NCI-H524 (cell line): Measurements from ENCODE around the gene C3orf49.

Source experiments
- DNase-seq, 2 experiments: peaks; one replicate each; lab custom pipeline; 2025; lab: John Stamatoyannopoulos, UW

The C3orf49 gene

GRCh38 chr3:63851287-63851686, 32.2 kb downstream of the C3orf49 start:
- DNase-seq: no peak

- DNase-seq: no peak
Observed at GRCh38 chr3:63853106-63853505, 34.0 kb downstream of the C3orf49 start.

GRCh38 chr3:63855333-63855940, 36.3 kb downstream of the C3orf49 start:
- no peak for DNase-seq

- no peak for DNase-seq
Observed at GRCh38 chr3:63857311-63857710, 38.2 kb downstream of the C3orf49 start.

GRCh38 chr3:63860776-63861175, 41.7 kb downstream of the C3orf49 start:
- no peak for DNase-seq

- no peak for DNase-seq
Observed at GRCh38 chr3:63861306-63861705, 42.2 kb downstream of the C3orf49 start.

- DNase-seq: no peak
Observed at GRCh38 chr3:63862804-63863149, 43.7 kb downstream of the C3orf49 start.

- peak in 1 of 2 experiments; percentile 26 for DNase-seq
Observed at GRCh38 chr3:63863150-63864007, 44.3 kb downstream of the C3orf49 start, which contains the start of the genes ATXN7 and THOC7. ATXN7 (plus strand) TSS chr3:63863867; CDS start chr3:63912599, 48,732 bp downstream. THOC7 (minus strand) TSS chr3:63863805; CDS start chr3:63863790, 15 bp downstream.

- DNase-seq: no peak
Observed at GRCh38 chr3:63864008-63864964, 45.2 kb downstream of the C3orf49 start.

- no peak for DNase-seq
Observed at GRCh38 chr3:63864965-63865327, 45.8 kb downstream of the C3orf49 start.

- no peak for DNase-seq
Observed at GRCh38 chr3:63867225-63867624, 48.1 kb downstream of the C3orf49 start.

GRCh38 chr3:63869940-63870614, 51.0 kb downstream of the C3orf49 start:
- no peak for DNase-seq

GRCh38 chr3:63870615-63871005, 51.5 kb downstream of the C3orf49 start:
- no peak for DNase-seq

GRCh38 chr3:63872135-63872924, 53.2 kb downstream of the C3orf49 start:
- DNase-seq: no peak

GRCh38 chr3:63874769-63875168, 55.7 kb downstream of the C3orf49 start:
- no peak for DNase-seq

GRCh38 chr3:63875510-63875909, 56.4 kb downstream of the C3orf49 start:
- no peak for DNase-seq

- no peak for DNase-seq
Observed at GRCh38 chr3:63876260-63876659, 57.2 kb downstream of the C3orf49 start.

- DNase-seq: peak; percentile 26 to 61
Observed at GRCh38 chr3:63877737-63878393, 58.8 kb downstream of the C3orf49 start.

GRCh38 chr3:63878394-63879060, 59.4 kb downstream of the C3orf49 start:
- no peak for DNase-seq

- no peak for DNase-seq
Observed at GRCh38 chr3:63880653-63881052, 61.6 kb downstream of the C3orf49 start.
